Fibroblast of gingiva (primary cell): Measurements from ENCODE around the gene RDH16.
"Not testable (repeated sequence)": the region's sequence is repeated elsewhere in the genome, so short reads cannot be mapped to it uniquely, and the experiment has no call there.

Experiments used
- DNase-seq: peaks from one replicate; pipeline ENCODE4 v3.0.0-alpha.2; 2011; ENCODE audit warnings: low read depth

RDH16 gene

GRCh38 chr12:56989861-56990610 is 32.6 kb upstream of the RDH16 start:
- DNase-seq = no peak

GRCh38 chr12:56988207-56988739 is 30.9 kb upstream of the RDH16 start:
- no peak for DNase-seq

- DNase-seq = peak; percentile 65
Observed at GRCh38 chr12:56987551-56988053, 30.2 kb upstream of the RDH16 start.

- DNase-seq = no peak
Observed at GRCh38 chr12:56987011-56987410, 29.6 kb upstream of the RDH16 start.

DNA sequence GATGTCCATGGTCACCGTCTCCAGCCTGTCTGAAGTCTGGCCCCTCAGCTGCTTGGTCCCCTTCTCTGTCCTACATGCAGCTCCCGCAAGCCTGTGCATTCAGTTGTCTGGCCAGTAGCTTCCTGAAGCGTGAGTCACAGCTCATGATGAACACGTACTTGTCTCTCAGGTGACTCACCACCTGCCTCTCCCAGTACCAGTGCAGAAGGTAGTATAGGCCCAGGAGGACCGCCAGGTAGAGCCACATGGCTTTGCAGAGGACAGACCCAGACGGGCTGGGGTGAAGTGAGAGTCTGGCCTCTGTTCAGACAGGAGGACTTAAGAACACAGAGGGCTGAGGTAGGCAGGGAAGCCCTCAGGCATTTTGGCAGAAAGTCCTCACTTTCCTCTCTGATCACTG is 28.3 kb upstream of the RDH16 start:
- DNase-seq = not testable (repeated sequence)

- no peak for DNase-seq
Observed at GRCh38 chr12:56983386-56983785, 26.0 kb upstream of the RDH16 start.

GRCh38 chr12:56982578-56983236 is 25.3 kb upstream of the RDH16 start:
- DNase-seq = not testable (repeated sequence)

GRCh38 chr12:56980941-56981530 is 23.6 kb upstream of the RDH16 start:
- DNase-seq = no peak

GRCh38 chr12:56980268-56980667 is 22.9 kb upstream of the RDH16 start:
- DNase-seq = no peak

GRCh38 chr12:56979628-56980027 is 22.2 kb upstream of the RDH16 start:
- no peak for DNase-seq

DNA sequence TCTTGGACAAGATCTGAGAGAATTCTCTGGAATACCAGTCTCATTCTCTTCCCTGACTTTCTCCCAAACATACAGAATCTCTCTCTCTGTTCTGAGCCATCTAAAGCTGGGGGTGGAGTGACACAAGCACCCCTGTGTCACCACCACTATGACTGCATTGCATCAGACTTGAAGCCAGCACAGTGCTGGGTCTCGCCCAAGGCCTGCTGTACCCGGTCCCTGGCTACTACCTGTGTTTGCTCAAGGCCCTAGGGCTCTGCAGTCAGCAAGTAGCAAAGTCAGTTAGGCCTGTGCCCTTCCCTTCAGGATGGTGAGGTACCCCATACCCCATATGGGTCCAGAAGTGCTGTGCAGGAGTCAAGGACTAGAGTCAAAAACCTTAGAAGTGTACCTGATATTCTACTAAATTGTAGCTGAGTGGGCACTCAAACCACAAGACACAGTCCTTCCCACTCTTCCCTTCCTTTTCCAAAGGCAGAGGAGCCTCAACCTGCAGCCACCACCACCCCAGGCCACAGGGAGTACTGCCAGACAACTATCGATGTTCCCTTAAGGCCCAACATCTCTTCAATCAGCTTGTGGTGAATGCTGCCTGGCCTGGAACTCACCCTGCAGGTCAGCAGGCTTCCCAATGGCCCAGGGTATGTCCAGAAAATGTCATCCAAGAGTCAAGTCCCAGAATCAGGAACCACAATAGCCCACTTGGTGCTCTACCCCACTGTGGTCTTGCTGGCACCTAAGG is 21.2 kb upstream of the RDH16 start:
- no peak for DNase-seq

DNA sequence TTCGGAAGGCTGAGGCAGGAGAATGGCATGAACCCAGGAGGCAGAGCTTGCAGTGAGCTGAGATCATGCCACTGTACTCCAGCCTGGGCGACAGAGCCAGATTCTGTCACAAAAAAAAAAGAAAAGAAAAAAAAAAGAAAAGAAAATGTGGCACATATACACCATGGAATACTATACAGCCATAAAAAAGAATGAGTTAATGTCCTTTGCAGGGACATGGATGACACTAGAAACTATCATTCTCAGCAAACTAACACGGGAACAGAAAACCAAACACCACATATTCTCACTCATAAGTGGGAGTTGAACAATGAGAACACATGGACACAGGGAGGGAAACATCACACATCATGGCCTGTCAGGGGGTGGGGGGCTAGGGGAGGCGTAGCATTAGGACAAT is 20.0 kb upstream of the RDH16 start:
- DNase-seq = not testable (repeated sequence)

GRCh38 chr12:56974224-56974623 is 16.8 kb upstream of the RDH16 start:
- not testable (repeated sequence) for DNase-seq

- DNase-seq = not testable (repeated sequence)
Observed at GRCh38 chr12:56968910-56969309, 11.5 kb upstream of the RDH16 start.

DNA sequence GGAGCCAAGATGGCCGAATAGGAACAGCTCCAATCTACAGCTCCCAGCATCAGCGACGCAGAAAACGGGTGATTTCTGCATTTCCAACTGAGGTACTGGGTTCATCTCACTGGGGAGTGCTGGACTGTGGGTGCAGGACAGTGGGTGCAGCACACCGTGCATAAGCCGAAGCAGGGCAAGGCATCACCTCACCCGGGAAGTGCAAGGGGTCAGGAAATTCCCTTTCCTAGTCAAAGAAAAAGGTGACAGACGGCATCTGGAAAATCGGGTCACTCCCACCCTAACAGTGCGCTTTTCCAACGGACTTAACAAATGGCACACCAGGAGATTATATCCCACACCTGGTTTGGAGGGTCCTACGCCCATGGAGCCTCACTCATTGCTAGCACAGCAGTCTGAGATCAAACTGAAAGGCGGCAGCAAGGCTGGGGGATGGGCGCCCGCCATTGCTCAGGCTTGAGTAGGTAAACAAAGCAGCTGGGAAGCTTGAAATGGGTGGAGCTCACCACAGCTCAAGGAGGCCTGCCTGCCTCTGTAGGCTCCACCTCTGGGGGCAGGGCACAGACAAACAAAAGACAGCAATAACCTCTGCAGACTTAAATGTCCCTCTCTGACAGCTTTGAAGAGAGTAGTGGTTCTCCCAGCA is 8.7 kb upstream of the RDH16 start:
- not testable (repeated sequence) for DNase-seq

DNA sequence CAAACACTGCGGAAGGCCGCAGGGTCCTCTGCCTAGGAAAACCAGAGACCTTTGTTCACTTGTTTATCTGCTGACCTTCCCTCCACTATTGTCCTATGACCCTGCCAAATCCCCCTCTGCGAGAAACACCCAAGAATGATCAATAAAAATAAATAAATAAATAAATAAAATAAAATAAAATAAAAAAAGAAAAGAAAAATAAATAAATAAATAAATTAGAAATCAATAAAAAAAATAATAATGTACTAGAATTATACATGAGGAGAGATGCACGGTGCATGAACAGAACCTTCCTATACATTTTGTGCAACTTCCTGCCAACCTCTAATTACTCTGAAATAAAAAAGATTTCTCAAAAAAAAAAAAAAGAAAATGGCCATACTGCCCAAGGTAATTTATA is 7.7 kb upstream of the RDH16 start:
- DNase-seq = not testable (repeated sequence)

DNA sequence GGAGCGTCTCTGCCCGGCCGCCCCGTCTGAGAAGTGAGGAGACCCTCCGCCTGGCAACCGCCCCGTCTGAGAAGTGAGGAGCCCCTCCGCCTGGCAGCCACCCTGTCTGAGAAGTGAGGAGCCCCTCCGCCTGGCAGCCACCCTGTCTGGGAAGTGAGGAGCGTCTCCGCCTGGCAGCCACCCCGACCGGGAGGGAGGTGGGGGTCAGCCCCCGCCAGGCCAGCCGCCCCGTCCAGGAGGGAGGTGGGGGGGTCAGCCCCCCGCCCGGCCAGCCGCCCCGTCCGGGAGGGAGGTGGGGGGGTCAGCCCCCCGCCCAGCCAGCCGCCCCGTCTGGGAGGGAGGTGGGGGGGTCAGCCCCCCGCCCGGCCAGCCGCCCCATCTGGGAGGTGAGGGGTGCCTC is 6.1 kb upstream of the RDH16 start:
- DNase-seq = not testable (repeated sequence)

GRCh38 chr12:56962247-56962646 is 4.8 kb upstream of the RDH16 start:
- not testable (repeated sequence) for DNase-seq

DNA sequence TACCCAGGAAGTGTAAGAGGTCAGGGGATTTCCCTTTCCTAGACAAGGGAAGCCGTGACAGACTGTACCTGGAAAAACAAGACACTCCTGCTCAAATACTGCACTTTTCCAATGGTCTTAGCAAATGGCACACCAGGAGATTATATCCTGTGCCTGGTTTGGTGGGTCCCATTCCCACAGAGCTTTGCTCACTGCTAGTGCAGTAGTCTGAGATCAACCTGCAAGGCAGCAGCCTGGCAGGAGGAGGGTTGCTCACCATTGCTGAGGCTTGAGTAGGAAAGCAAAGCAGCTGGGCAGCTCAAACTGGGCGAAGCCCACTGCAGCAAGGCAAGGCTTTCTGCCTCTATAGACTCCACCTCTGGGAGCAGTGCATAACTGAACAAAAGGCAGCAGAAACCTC is 1.0 kb upstream of the RDH16 start:
- DNase-seq = no peak

- DNase-seq = peak; percentile 24
Observed at GRCh38 chr12:56955631-56956256, 1.7 kb downstream of the RDH16 start.

GRCh38 chr12:56954958-56955355 is 2.5 kb downstream of the RDH16 start:
- DNase-seq = no peak
